Activated CD4-positive, alpha-beta T cell treated with anti-CD3 and anti-CD28 coated beads, Interleukin-2, amount 50 U/mL, for 16 hours (primary cell): ENCODE data around the gene DCHS1.
"Not testable (repeated sequence)": the region's sequence is repeated elsewhere in the genome, so short reads cannot be mapped to it uniquely, and the experiment has no call there.

Source experiments
- DNase-seq: peaks from one replicate; pipeline ENCODE4 v3.0.0-alpha.2; 2020

Gene DCHS1, protein sequence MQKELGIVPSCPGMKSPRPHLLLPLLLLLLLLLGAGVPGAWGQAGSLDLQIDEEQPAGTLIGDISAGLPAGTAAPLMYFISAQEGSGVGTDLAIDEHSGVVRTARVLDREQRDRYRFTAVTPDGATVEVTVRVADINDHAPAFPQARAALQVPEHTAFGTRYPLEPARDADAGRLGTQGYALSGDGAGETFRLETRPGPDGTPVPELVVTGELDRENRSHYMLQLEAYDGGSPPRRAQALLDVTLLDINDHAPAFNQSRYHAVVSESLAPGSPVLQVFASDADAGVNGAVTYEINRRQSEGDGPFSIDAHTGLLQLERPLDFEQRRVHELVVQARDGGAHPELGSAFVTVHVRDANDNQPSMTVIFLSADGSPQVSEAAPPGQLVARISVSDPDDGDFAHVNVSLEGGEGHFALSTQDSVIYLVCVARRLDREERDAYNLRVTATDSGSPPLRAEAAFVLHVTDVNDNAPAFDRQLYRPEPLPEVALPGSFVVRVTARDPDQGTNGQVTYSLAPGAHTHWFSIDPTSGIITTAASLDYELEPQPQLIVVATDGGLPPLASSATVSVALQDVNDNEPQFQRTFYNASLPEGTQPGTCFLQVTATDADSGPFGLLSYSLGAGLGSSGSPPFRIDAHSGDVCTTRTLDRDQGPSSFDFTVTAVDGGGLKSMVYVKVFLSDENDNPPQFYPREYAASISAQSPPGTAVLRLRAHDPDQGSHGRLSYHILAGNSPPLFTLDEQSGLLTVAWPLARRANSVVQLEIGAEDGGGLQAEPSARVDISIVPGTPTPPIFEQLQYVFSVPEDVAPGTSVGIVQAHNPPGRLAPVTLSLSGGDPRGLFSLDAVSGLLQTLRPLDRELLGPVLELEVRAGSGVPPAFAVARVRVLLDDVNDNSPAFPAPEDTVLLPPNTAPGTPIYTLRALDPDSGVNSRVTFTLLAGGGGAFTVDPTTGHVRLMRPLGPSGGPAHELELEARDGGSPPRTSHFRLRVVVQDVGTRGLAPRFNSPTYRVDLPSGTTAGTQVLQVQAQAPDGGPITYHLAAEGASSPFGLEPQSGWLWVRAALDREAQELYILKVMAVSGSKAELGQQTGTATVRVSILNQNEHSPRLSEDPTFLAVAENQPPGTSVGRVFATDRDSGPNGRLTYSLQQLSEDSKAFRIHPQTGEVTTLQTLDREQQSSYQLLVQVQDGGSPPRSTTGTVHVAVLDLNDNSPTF (N-terminal part only)

DNA sequence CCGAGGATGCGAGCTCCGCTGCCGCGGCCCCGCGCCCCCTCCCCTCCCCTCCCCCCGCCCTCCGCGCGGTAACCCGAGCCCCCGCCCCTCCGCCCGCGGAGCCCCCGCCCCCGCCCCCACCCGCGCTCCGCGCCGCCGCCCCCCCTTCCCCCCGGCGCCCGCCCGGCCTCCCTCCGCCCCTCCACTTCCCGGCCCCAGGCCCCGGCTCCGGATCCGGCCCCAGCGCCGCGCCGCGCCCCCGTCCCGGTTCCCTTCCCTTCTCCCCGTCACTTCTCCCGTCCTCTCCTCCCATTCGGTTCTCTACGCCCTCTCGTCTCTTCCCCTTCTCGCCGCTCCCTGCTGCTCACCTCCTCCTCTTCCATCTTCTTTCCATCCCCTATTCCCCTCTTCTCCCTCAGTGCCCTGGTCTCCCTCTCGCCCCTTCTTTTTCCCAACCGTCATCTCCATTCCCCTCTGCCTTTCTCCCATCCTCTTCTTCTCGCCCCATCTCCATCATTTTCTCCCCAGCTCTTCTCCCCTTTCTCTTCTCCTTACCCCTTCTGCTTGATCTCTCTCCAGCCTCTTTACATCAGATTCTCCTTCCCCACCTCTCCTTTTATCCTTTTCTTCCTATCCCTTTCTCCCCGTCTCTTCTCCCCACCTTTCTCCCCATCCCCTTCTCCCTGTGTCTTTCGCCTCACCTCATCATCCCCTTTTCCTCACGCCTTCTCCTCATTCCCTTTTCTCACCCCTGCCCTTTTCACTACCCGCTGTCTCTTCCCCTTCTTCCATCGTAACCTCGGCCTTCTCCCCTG is at the start of gene DCHS1:
DCHS1 (minus strand) TSS at position 20 of the 794 bp plus-strand sequence. CDS start 14,196 bp downstream, outside the sequence.
- no peak for DNase-seq

DNA sequence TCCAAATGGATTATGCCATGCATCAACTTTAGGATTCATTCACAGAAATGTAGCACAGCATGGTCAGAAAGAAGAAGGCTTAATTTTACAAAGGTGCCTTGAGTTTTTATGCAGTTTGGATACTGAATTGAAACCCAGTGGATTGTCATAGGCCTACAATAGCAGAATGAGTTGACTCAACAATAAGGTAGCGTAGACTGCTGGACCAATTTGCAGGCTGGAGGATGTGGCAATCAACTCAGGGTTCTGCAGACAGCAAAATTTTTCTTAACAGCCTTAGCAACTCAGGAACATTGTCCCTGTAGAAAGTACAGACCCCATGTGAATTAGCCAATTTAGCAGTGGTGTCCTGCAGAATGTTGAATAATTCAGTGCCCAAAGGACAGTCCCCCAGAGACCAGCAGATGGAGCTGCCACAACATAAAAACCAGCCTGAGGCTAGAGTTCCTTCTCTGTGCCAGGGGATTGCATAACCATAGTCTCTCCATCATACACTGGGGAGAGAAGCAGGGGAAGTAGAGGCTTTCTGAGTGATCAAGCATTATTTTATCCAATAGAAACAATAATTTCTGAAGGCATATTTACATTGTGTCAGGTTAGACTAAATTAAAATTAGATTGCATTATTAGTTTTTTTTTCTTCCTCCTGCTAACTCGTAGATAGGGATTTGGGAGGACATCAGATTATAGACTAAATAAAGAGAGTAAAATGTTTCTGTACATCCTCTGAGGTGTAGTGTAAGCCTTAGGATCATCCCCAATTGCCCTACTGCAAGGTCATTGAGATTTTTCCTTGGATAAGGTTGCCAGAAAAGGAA is 47.8 kb upstream of the DCHS1 start:
- DNase-seq: peak; percentile 38

DNA sequence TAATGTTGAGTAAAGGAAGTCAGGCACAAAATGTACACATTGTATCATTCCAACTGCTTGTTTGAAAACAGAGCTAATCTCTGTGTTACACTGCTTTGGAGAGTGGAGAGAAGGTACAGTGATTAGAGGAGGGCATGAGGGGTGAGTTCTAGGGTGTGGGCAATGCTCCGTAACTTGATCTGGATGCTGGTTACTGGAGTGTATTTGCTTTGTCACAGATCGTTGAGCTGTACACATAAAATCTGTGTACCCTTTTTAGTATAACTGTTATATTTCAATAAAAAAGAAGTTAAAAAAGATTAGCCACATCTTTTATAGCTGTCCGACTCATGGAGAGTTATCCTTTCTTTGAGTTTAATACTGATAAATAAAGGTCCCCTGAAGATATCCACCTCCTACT is 46.3 kb upstream of the DCHS1 start:
- DNase-seq: not testable (repeated sequence)

DNA sequence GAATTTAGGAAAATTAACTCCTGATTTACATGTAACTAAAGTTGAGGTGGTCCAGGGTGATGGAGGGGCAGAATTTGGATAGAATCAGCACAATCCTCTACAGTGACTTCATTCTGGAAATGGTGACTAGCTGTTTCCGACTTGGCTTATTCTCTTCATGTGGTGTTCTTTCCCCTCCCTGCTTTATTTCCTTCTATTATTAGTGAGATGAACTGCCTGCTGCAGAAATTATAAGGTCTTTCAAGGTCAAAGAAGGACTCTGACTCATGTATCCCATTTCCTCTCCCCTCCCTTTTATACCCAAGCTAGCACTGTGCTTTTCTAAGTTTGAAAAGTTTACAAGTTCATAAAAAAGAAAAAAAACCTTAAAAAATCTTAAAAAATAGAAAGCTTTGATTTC is 39.8 kb upstream of the DCHS1 start:
- DNase-seq: peak; percentile 26

DNA sequence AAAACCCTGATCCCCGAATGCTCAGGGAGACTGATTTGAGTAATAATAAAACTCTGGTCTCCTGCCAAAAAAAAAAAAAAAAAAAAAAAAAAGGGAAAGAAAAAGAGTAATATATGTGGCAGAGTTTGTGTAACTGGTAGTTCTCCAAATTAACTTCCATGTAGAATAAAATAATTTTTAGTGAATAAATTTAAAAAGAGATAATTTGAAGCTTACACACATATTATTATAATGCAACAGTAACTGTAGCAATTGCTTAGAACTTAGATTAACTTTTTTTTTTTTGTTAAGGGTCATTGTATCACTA is 38.6 kb upstream of the DCHS1 start:
- no peak for DNase-seq

DNA sequence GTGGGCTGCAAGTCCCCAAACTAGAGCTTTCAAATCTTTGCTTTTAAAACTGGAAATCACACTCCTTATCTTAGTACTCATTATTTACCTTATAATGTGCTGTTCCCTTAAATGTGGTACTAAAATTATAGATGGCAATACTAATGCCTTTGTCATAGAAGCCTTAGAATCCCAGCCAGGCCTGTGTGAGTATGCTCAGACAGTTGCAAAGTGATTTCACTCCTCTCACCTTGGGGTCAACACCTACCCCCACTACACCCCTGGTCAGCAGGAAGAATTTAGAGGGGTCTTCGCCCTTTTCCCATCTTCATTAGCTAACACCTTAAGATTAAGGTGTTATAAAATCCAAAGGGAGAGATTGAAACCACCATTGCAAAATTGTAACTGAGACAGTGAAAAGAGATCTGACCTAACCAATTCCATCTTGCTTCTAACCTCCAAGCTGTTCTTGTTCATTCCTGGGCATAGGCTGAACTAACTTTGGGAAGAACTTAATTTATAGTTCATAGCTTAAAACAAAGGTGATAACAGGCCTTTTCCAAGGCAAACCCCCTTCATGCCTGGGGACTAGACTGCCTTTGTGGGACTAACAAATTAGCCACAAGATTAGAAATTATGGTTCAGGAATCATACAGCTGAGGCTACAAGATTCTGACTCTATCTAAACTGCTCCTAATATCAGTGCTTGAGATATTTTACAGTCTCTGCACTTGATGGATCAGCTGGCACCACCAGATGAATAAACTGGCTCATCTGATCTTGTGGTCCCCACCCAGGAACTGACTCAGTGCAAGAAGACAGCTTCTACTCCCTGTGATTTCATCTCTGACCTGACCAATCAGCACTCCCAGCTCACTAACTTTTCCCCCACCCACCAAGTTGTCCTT is 38.0 kb upstream of the DCHS1 start:
- DNase-seq: peak; percentile 65

DNA sequence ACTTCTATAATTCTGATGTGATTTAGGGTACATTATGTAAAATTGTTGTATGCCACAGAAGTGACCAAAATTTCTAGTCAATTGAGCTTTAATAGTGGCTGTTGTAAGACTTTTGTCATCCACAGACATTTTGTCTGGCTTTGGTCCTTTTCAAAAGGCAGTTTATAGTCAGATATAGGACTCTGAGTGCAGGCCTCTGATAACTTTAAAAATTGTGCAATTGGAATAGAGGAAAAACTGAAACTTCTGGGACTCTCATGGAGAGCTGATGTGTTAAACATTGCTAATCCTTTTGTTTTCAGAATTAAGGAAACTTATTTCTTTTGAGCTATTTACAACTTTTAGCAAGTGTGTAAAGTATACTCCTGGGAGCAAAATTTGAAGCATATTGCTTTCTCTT is 36.5 kb upstream of the DCHS1 start:
- no peak for DNase-seq

DNA sequence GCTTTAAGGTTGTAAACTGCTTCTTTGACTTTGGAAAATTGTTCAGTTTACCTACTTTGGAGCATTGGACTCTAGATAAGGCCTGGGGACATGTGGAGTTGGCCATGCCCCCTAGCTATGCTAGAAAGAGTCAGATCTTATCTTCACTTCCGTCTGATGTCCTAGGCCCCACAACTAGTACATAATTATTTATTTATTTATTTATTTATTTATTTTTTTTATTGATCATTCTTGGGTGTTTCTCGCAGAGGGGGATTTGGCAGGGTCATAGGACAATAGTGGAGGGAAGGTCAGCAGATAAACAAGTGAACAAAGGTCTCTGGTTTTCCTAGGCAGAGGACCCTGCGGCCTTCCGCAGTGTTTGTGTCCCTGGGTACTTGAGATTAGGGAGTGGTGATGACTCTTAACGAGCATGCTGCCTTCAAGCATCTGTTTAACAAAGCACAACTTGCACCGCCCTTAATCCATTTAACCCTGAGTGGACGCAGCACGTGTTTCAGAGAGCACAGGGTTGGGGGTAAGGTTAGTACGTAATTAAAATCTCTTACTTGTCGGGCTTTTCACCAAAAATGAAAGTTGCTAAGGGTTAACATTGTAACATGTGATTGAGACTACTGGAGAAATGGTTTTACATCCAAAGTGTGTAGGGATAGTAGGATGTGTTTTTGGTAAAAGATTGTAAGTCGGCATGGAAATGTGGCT is 35.0 kb upstream of the DCHS1 start:
- not testable (repeated sequence) for DNase-seq

DNA sequence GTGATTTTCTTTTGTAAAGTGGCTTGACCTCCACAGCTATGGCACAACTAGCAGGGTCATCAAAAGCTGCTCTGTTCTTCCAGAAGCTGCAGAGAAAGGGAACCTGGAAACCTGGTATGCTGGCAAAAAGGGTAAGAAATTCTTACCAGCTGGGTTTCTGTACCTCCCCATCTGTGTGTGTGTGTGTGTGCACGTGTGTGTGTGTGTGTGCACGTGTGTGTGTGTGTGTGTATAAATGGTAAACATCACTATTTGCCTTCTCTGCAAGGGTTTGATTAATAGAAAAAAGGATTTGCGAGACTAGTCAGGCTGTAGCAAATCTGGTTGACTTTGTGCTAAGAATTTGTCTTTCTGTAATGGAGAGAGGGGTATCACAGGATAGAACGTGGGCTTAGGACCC is 32.3 kb upstream of the DCHS1 start:
- DNase-seq: no peak

DNA sequence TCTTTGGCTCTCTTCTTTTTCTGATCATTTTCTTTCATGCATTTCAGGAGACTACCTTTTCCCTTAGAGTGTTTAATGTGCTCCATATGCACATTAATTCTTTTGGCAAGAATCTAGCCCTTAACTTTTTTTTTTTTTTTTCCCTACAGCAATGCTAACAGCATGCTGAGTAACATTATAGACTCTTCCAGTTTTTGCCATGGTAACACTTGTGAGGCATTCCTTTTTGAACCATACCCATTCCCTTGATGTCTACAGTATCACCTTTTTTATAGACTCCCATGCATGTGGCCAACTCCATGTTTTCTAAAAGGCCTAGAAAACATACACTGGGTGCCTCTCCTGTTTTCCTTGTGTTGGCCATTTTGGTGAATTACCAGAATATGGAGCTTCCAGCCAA is 30.4 kb upstream of the DCHS1 start:
- DNase-seq: no peak

DNA sequence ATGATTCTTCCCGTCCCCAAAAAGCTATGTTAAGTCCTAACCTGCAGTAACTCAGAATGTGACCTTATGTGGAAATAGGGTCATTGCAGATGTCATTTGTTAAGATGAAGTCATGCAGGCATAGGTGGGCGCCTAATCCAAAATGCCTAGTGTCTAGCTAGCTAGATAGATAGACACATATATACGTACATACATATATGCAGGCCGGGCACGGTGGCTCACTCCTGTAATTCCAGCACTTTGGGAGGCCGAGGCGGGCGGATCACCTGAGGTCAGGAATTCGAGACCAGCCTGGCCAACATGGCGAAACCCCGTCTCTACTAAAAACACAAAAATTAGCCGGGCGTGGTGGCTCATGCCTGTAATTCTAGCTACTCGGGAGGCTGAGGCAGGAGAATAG is 28.5 kb upstream of the DCHS1 start:
- DNase-seq: not testable (repeated sequence)

DNA sequence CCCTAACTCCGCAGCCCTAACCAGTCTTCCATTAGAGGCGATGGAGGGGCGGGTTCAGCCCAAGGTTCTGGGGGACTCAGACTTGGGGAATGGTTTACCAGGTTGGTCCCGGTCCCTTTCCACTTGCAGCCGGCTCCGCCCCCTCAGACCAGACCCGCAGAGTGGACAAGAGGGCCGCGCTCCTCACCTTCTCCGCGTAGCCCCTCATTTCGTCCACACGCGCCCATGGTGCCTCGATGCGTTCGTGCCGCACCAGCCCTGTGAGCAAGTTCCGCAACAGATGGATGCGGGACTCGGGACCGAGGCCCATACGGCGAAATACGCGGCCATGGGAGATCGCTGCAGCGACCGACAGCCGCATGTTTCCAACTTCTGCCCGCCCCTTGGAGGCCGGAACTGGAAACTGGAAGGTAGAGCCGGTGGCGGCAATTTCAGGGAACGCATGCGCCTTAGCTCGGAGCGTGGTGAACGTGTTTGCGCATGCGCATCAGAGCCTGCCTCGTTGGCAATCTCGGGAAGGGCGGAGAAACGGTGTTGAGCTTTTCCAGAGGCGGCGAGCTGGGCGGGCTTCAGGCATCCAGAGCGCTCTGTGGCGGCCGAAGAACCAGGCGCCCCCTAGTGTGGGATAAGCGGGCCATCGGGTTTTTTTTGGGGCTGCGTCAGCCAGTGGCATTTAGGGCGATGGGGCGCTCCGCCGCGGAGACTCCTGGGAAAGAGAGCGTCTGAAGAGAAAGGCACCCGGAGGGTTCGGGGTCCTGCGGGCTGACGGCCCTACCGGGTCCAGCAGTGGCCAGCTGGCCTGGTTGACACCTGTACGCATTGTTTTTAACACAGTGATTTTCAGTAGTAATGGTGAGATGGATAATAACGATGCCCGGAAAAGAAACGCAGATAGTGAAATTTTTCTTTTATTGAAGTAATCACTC is 27.6 kb upstream of the DCHS1 start, which contains the start of gene MRPL17:
MRPL17 (minus strand) TSS at position 405 of the 926 bp plus-strand sequence; CDS start at position 361, 44 bp downstream.
- DNase-seq: peak; percentile 100

DNA sequence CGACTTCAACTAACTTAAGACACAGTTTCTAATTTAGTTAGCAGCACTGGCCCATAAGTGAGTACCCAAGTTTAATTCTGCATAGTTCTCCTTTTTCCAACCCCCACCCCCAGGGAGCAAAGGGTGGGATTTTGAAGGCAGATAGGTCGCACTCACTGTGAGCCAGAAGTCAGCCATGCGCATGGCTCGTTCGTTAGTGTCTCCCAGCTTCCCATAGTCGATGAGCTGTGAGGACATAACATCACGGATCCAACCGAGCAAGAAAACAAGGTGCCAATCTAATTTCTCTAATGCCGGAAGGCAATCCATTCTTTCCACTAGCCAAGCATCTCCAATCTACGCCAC is 27.0 kb upstream of the DCHS1 start:
- no peak for DNase-seq

DNA sequence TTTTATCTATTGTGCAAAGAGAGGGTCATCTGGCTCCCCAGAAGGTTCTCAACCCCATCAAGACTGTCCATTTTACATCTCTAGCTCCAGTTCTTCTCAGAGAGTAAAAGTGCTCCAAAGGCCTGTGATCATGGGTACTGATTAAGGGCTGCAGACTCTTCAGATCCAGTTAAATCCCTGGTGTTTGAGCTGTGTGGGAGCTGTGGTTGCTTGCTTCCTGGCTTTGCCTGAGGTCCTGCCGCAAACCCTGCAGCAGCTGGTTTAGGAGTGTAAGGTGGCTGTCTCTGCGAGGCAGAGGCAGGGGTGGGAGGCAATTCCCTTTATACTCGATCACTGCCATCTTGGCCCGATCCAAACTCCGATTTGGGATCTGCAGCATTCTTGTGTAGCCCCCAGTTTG is 26.3 kb upstream of the DCHS1 start:
- DNase-seq: no peak

DNA sequence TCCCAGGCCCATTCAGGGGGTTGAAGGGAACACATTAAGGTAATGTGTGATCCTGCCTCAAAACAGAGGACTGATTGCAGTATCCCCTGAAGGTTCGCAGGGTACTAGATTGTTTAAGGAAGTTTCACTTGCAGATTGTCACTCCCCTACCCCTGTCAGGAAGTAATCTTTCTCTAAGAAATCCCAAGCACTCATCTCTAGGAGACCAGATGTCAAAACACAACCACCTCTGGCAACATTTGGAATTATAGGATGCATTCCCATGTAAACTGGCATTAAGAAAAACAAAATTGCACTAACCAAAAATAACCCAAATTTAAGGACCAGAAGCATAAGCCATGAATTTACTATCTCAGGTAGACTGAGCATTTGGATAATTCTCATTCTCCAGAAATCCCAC is 25.9 kb upstream of the DCHS1 start:
- no peak for DNase-seq

DNA sequence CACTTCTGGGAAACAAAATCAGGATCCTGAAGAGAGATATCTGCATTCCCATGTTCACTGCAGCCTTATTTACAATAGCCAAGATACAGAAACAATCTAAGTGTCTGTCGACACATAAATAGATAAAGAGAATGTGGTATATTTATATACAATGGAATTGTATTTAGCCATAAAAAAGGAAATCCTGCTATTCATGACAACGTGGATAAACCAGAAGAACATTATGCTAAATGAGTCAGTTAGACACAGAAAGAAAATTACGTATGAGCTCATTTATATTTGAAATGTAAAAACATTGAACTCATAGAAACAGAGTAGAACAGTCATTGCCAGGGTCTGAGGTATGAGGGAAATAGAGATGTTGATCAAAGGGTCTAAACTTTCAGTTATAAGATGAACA is 21.4 kb upstream of the DCHS1 start:
- DNase-seq: no peak

DNA sequence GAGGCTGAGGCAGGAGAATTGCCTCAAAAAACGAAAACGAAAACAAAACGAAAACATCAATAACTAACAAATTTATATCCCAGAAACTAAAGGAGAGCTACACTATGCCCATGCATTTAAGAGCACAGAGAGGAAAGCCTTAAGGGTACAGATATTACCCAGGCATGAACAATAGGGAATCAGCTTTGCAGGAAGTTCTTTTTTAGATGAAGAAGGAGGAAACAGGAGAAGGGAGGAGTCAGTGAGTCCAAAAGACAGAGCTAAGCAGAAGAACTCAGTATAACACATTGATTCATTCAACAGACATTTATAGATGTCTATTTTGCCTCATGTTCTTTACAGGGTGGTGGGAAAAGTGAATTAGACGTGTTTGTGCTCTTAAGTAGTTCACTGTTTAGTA is 19.3 kb upstream of the DCHS1 start:
- no peak for DNase-seq

DNA sequence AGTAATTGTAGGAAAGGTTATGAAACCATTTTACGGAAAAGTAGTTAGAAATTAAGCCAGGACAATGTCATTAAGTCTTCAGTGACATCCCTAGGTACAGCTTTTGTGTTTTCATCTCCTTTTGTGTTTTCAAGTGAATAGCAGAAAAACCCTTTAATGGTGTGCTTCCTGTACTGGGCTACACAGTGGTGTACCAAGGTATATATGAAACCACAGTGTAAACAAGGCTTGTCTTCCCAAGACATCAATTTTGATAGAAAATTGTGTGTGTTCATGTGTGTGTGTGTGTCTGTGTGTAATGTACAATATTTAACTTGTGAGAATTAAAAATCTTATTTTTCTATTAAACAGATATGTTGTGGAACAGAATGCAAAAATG is 18.6 kb upstream of the DCHS1 start:
- DNase-seq: no peak
